ENCODE results near the gene CPLX4. TPM values are rescaled to one million over a fixed set of nuclear protein-coding genes. Genes with fewer than 3 reads are reported as not detected.

Gene CPLX4
- total and polyA plus RNA-seq, 2 donors (not counting 3 experiments of a cell fraction or from before 2014, with no cell fraction given) = not detected

GRCh38 chr18:59303006-59303405 is 15.4 kb downstream of the CPLX4 start:
- H3K9ac ChIP-seq (replicated peaks; ENCODE audit: extremely low read depth, insufficient read depth, low read length) = no peak overlapping the region
- TF ChIP-seq POLR2AphosphoS5 (IDR thresholded peaks at IDR 0.05; ENCODE audit: insufficient read depth, low read depth, low read length) = no peak
- no peak for TF ChIP-seq MAX (IDR thresholded peaks at IDR 0.05; ENCODE audit: insufficient read depth, insufficient read length)
- H2AFZ ChIP-seq (ENCODE audit: low read depth, low read length) = no peak overlapping the region
- FAIRE-seq (no peak), DNase-seq (ENCODE audit: low read depth, low spot score) (no peak)
- intact Hi-C loops (cut with micrococcal nuclease) (no loop called here), dilution Hi-C loops (cut with MboI; ENCODE audit: extremely low pct_ligation_motif_present, low sequenced_read_pairs) (no loop called here)
- no peaks in the 10 kb centered on the region for H3K36me3 ChIP-seq (ENCODE audit: control insufficient read depth in 2 of 2, extremely low read depth in 1 of 2, insufficient read depth in 2 of 2, low read length in 2 of 2)
- H3K27ac ChIP-seq (ENCODE audit: insufficient read depth, low read depth, low read length) = no peak overlapping the region
- no peak overlapping the region for H3K4me3 ChIP-seq (replicated peaks in 1 of 3; ENCODE audit: insufficient read depth in 1 of 3, low read depth in 1 of 3, low read length in 3 of 3)
- no peaks in the 10 kb centered on the region for H3K9me3 ChIP-seq (replicated peaks; ENCODE audit: control insufficient read depth, insufficient read depth, low read length)
- ChIA-PET CTCF (interaction anchor here (0.8 to 2.8 kb wide), 3 partner anchors 9 to 535 kb away, joined by 3 to 29 read pairs (median 3); no protein-coding TSS in a partner anchor), POLR2A (no interaction called here)
- no TSS peak for BruUV-seq (replicated peaks)
- peaks cover 3% of the 10 kb centered on the region for H3K4me1 ChIP-seq (ENCODE audit: control insufficient read depth, extremely low read depth, insufficient read depth, low read length)
- peaks cover 8 to 13% of the 10 kb centered on the region in 2 experiments for H3K27me3 ChIP-seq (ENCODE audit: control insufficient read depth in 2 of 2, insufficient read depth in 2 of 2, low read length in 2 of 2)
- no peaks in the 10 kb centered on the region for H3K79me2 ChIP-seq (ENCODE audit: control insufficient read depth, insufficient read depth, low read length)
- no peak overlapping the region for H3K4me2 ChIP-seq (ENCODE audit: insufficient read depth, low read length)
- no peaks in the 10 kb centered on the region for H3K9me1 ChIP-seq (replicated peaks; ENCODE audit: control insufficient read depth, extremely low read depth, insufficient read depth, low read length)
- H4K20me1 ChIP-seq (replicated peaks; ENCODE audit: control insufficient read depth, extremely low read depth, insufficient read depth, low read length) = no peaks in the 10 kb centered on the region

GRCh38 chr18:59301929-59302328 is 16.5 kb downstream of the CPLX4 start:
- Histone ChIP-seq H4K20me1 (replicated peaks; ENCODE audit: control insufficient read depth, extremely low read depth, insufficient read depth, low read length) (no peaks in the 10 kb centered on the region), H3K9me3 (replicated peaks; ENCODE audit: control insufficient read depth, insufficient read depth, low read length) (no peaks in the 10 kb centered on the region), H3K27ac (ENCODE audit: insufficient read depth, low read depth, low read length) (no peak overlapping the region), H3K9ac (replicated peaks; ENCODE audit: extremely low read depth, insufficient read depth, low read length) (no peak overlapping the region), H3K4me1 (ENCODE audit: control insufficient read depth, extremely low read depth, insufficient read depth, low read length) (peaks cover 3% of the 10 kb centered on the region), H3K79me2 (ENCODE audit: control insufficient read depth, insufficient read depth, low read length) (no peaks in the 10 kb centered on the region), H3K9me1 (replicated peaks; ENCODE audit: control insufficient read depth, extremely low read depth, insufficient read depth, low read length) (no peaks in the 10 kb centered on the region), H3K36me3 (ENCODE audit: control insufficient read depth in 2 of 2, extremely low read depth in 1 of 2, insufficient read depth in 2 of 2, low read length in 2 of 2) (no peaks in the 10 kb centered on the region), H3K4me2 (ENCODE audit: insufficient read depth, low read length) (no peak overlapping the region), H3K4me3 (replicated peaks in 1 of 3; ENCODE audit: insufficient read depth in 1 of 3, low read depth in 1 of 3, low read length in 3 of 3) (no peak overlapping the region), H2AFZ (ENCODE audit: low read depth, low read length) (no peak overlapping the region), H3K27me3 (ENCODE audit: control insufficient read depth in 2 of 2, insufficient read depth in 2 of 2, low read length in 2 of 2) (peaks cover 5 to 9% of the 10 kb centered on the region in 2 experiments)
- no peak for TF ChIP-seq JUN (IDR thresholded peaks at IDR 0.05; ENCODE audit: borderline replicate concordance, insufficient read depth, insufficient read length, low read depth)
- TF ChIP-seq CTCF (IDR thresholded peaks at IDR 0.05; ENCODE audit: extremely low read depth in 1 of 2, insufficient read depth in 1 of 2, low read depth in 1 of 2, low read length in 2 of 2) = no peak
- no peak for TF ChIP-seq POLR2A (IDR thresholded peaks at IDR 0.05; ENCODE audit: low read depth, low read length)
- no peak for TF ChIP-seq GATA2 (IDR thresholded peaks at IDR 0.05; ENCODE audit: insufficient read depth, insufficient read length, low read depth, low read length)
- no peak for TF ChIP-seq MAX (IDR thresholded peaks at IDR 0.05; ENCODE audit: insufficient read depth, insufficient read length)
- no peak for TF ChIP-seq MYC (IDR thresholded peaks at IDR 0.05; ENCODE audit: low read depth, low read length)
- FAIRE-seq (no peak), DNase-seq (ENCODE audit: low read depth, low spot score) (no peak)
- ChIA-PET CTCF (interaction anchor here (2.8 kb wide), 1 partner anchor 101 kb away, joined by 29 read pairs; no protein-coding TSS in a partner anchor), POLR2A (no interaction called here)
- intact Hi-C loops (cut with micrococcal nuclease) = no loop called here
- dilution Hi-C loops (cut with MboI; ENCODE audit: extremely low pct_ligation_motif_present, low sequenced_read_pairs) = no loop called here
- no TSS peak for BruUV-seq (replicated peaks)
